GM12878 (cell line): ENCODE measurements around the gene S100P. TPM values are rescaled to one million over a fixed set of nuclear protein-coding genes. Genes with fewer than 3 reads are reported as not detected.

ENCODE experiments used
- ATAC-seq: fragments of 200-7000 bp; cut with Tn5 transposase; 3 replicates; pipeline ENCODE4 v1.9.1; 2020; ENCODE audit warnings: mild to moderate bottlenecking, moderate library complexity
- BruUV-seq: library from RNA; stranded (reverse); fragments of 400-500 nt; replicated peaks from 2 replicates; lab custom pipeline; 2021; lab: Mats Ljungman, UMichigan
- CTCF ChIA-PET: fragments of 300-600 bp; sonication (Branson Sonifier 250); formaldehyde crosslinking; extraction: SDS; loops from one replicate; lab custom pipeline; 2021; ENCODE audit warnings: inconsistent platforms; lab: Yijun Ruan, JAX
- POLR2A ChIA-PET: fragments of 350-600 bp; formaldehyde crosslinking; extraction: SDS; loops from one replicate; lab custom pipeline; 2021; ENCODE audit warnings: inconsistent platforms; lab: Charles Lee
- RAD21 ChIA-PET: fragments of 300-600 bp; sonication (Branson Sonifier 250); formaldehyde crosslinking; loops from one replicate; lab custom pipeline; 2023; ENCODE audit warnings: antibody characterized with exemption; ENCODE audit not compliant: unreplicated experiment; lab: Charles Lee
- SMC1A ChIA-PET: fragments of 300-600 bp; sonication (Branson Sonifier 250); formaldehyde crosslinking; loops from one replicate; lab custom pipeline; 2023; ENCODE audit not compliant: unreplicated experiment, uncharacterized antibody; lab: Charles Lee
- DNase-seq: peaks from one replicate; pipeline ENCODE4 v3.0.0-alpha.2; 2011; ENCODE audit warnings: low read depth, low spot score
- FAIRE-seq: peaks from 3 replicates; lab custom pipeline; 2011; peaks lifted over from hg19 to GRCh38; lab: Jason Lieb, UNC
- H2AFZ ChIP-seq: 2 replicates; pipeline ENCODE4 v1.6.0; 2011; ENCODE audit warnings: low read depth, low read length, control low read depth; ENCODE audit not compliant: control insufficient read depth
- H3K27ac ChIP-seq: 2 replicates; pipeline ENCODE4 v1.5.1; 2011; ENCODE audit warnings: control low read depth; ENCODE audit not compliant: control insufficient read depth, insufficient read depth
- H3K27me3 ChIP-seq, 2 experiments: replicated peaks in 1 of 2; 2 replicates each; pipeline versions ENCODE4 v1.6.0 to v1.6.1; 2011; ENCODE audit warnings: low read length in 1 of 2; ENCODE audit not compliant: control insufficient read depth in 2 of 2, insufficient read depth in 2 of 2
- H3K36me3 ChIP-seq, 2 experiments: 2 replicates each; pipeline ENCODE4 v1.5.1; 2011; ENCODE audit warnings: low read length in 1 of 2; ENCODE audit not compliant: control insufficient read depth in 2 of 2, insufficient read depth in 2 of 2
- H3K4me1 ChIP-seq: 2 replicates; pipeline ENCODE4 v1.6.1; 2011; ENCODE audit warnings: mild to moderate bottlenecking, low read length, moderate library complexity, mixed read lengths; ENCODE audit not compliant: control insufficient read depth, insufficient read depth
- H3K4me2 ChIP-seq: 2 replicates; pipeline ENCODE4 v1.6.0; 2011; ENCODE audit warnings: control low read depth; ENCODE audit not compliant: control insufficient read depth, insufficient read depth
- H3K4me3 ChIP-seq: fragments of 200-600 bp; sonication (generic); 2 replicates; pipeline ENCODE4 v1.5.1; 2016
- H3K79me2 ChIP-seq: 2 replicates; pipeline ENCODE4 v1.6.0; 2011; ENCODE audit warnings: low read length; ENCODE audit not compliant: control insufficient read depth, insufficient read depth
- H3K9ac ChIP-seq: 2 replicates; pipeline ENCODE4 v1.8.0; 2011; ENCODE audit warnings: low read length, control low read depth, mixed read lengths; ENCODE audit not compliant: control insufficient read depth, insufficient read depth
- H3K9me3 ChIP-seq: replicated peaks from 3 replicates; pipeline ENCODE4 v1.5.1; 2011; ENCODE audit warnings: mild to moderate bottlenecking, low read length; ENCODE audit not compliant: control insufficient read depth, insufficient read depth
- H4K20me1 ChIP-seq: 2 replicates; pipeline ENCODE4 v1.6.0; 2011; ENCODE audit not compliant: control insufficient read depth, insufficient read depth
- FOS ChIP-seq: IDR thresholded peaks from 3 replicates; pipeline ENCODE4 v1.6.1; 2011; ENCODE audit warnings: borderline replicate concordance; ENCODE audit not compliant: insufficient read length; ENCODE audit errors: extremely low read depth
- LARP7 ChIP-seq: fragments of 450-650 bp; IDR thresholded peaks from 2 replicates; pipeline ENCODE4 v1.6.1; 2017; ENCODE audit warnings: mild to moderate bottlenecking
- MEF2B ChIP-seq: fragments of 450-650 bp; IDR thresholded peaks from 2 replicates; pipeline ENCODE4 v1.6.1; 2018; ENCODE audit warnings: mild to moderate bottlenecking, moderate library complexity; ENCODE audit not compliant: partially characterized antibody, poor library complexity, severe bottlenecking
- MTA2 ChIP-seq: fragments of 450-650 bp; IDR thresholded peaks from 2 replicates; pipeline ENCODE4 v1.6.1; 2016; ENCODE audit warnings: low read depth, mild to moderate bottlenecking, moderate library complexity
- PML ChIP-seq: IDR thresholded peaks from 2 replicates; pipeline ENCODE4 v1.6.1; 2012; ENCODE audit warnings: low read length, inconsistent platforms
- POLR2A ChIP-seq: IDR thresholded peaks from 2 replicates; pipeline ENCODE4 v1.6.1; 2011; ENCODE audit warnings: low read depth, mild to moderate bottlenecking, low read length
- TCF7 ChIP-seq: IDR thresholded peaks from 2 replicates; pipeline ENCODE4 v1.6.1; 2014; ENCODE audit warnings: antibody characterized with exemption, borderline replicate concordance
- ZNF274 ChIP-seq: IDR thresholded peaks from one replicate; pipeline ENCODE4 v1.8.0; 2011; ENCODE audit not compliant: insufficient read length, insufficient read depth
- ZNF687 ChIP-seq: fragments of 450-650 bp; IDR thresholded peaks from 2 replicates; pipeline ENCODE4 v1.6.1; 2017; ENCODE audit warnings: mild to moderate bottlenecking, moderate library complexity
- WGBS: methylation state at CpG from one replicate; pipeline ENCODE4 v1.1.6; 2016; ENCODE audit warnings: low lambda C conversion rate; ENCODE audit not compliant: insufficient replicate concordance, insufficient coverage; ENCODE audit errors: missing lambda C conversion rate; 5-methylcytosine and 5-hydroxymethylcytosine counted together
- in situ Hi-C: fragments of 300-500 bp; cut with MboI; formaldehyde crosslinking; loops from 9 replicates; pipeline ENCODE4 v1.14.3; 2018; ENCODE audit warnings: mixed read lengths
- intact Hi-C: fragments of 100-400 bp; cut with micrococcal nuclease; formaldehyde crosslinking; loops from one replicate; pipeline ENCODE4 v1.14.2; 2022; ENCODE audit not compliant: unreplicated experiment
- polyA plus RNA-seq, 11 experiments: library from polyadenylated mRNA; depleted of rRNA in 4 of 11; unstranded in 6 of 11; stranded (reverse) in 5 of 11; fragments of >200 nt; fragmentation: Nextera tagmentation in 4 of 11; fragmentation: Illumina TruSeq in 1 of 11; extraction: Ambion mirVana in 4 of 11; extraction: Trizol in 1 of 11; gene quantifications; 1 replicate in 1 of 11; 2 replicates in 10 of 11; pipeline versions ENCODE4 v1.2.1 to v1.2.3, GENCODE V29; 2011 to 2016; ENCODE audit warnings: inconsistent platforms in 2 of 11, missing spikeins in 2 of 11, low read depth in 1 of 11
- total RNA-seq, 4 experiments: library from RNA; depleted of rRNA in 3 of 4; stranded (reverse); fragments of >200 nt in 3 of 4; fragmentation: Illumina TruSeq in 1 of 4; extraction: Trizol in 1 of 4; gene quantifications; 2 replicates each; pipeline versions ENCODE4 v1.2.1 to v1.2.3, GENCODE V29; 2013 to 2021
- TF ChIP-seq, protein P1 (sequence below): fragments of 450-650 bp; IDR thresholded peaks from 2 replicates; pipeline ENCODE4 v1.6.1; 2016; ENCODE audit warnings: mild to moderate bottlenecking
- TF ChIP-seq, protein P2 (sequence below): fragments of 450-650 bp; formaldehyde crosslinking; IDR thresholded peaks from 2 replicates; pipeline ENCODE4 v1.4.0; 2020; ENCODE audit warnings: mild to moderate bottlenecking, moderate library complexity
- TF ChIP-seq, protein P3 (sequence below): fragments of 450-650 bp; formaldehyde crosslinking; IDR thresholded peaks from 2 replicates; pipeline ENCODE4 v1.5.0; 2022; ENCODE audit warnings: mild to moderate bottlenecking, missing genetic modification characterization

Gene S100P
- total and polyA plus RNA-seq, 10 of the 15 experiments (the other 5 are each of a cell fraction or from before 2014, with no cell fraction given) = 0.90 TPM; not detected in 9

DNA sequence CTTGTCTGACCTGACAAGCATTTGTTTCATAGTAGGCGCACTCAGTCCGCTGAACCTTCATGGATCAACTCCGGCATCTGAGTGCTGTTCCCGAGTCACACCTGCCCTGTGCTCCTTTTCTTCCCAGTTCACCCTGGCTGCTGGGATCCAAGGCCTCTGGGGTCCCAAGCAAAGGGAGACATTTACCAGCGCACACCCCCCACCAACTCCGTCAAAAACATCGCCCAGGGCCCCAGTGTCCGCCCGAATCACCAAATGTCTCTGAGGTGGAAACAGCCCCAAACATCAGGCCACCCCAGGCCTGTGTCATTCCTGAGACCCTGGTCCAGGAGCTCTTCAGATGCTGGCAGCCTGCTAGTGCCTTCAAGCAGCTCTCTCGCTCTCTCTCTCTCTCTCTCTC, 27.4 kb downstream of the S100P start:
- Histone ChIP-seq H3K9ac (no peak overlapping the region), H3K4me3 (no peak overlapping the region), H3K27me3 (no peaks in the 10 kb centered on the region), H3K9me3 (no peaks in the 10 kb centered on the region), H4K20me1 (peaks cover 3% of the 10 kb centered on the region; the same call in 1 of the 2 replicates), H3K4me1 (peaks cover 7% of the 10 kb centered on the region), H3K27ac (no peak overlapping the region), H3K36me3 (no peaks in the 10 kb centered on the region), H2AFZ (no peak overlapping the region), H3K4me2 (no peak overlapping the region), H3K79me2 (peaks cover 17% of the 10 kb centered on the region)
- FAIRE-seq = no peak
- in situ Hi-C loops = loop anchor here (5.0 kb wide), 2 partner anchors 146 to 351 kb away; no protein-coding TSS in a partner anchor
- no TSS peak for BruUV-seq
- ChIA-PET POLR2A (interaction anchor here (1.5 to 2.8 kb wide), 2 partner anchors 152 to 348 kb away, joined by 3 to 14 read pairs; no protein-coding TSS in a partner anchor), CTCF (interaction anchor here (0.6 to 9.8 kb wide), 9 partner anchors 48 to 364 kb away, joined by 3 to 277 read pairs (median 13); partner anchors contain the start of gene GRPEL1), SMC1A (interaction anchor here (0.9 to 6.2 kb wide), 7 partner anchors 47 to 164 kb away, joined by 3 to 153 read pairs (median 3); no protein-coding TSS in a partner anchor), RAD21 (interaction anchor here (0.8 to 7.4 kb wide), 7 partner anchors 57 to 361 kb away, joined by 3 to 155 read pairs (median 5); no protein-coding TSS in a partner anchor)
- no peak for ATAC-seq
- intact Hi-C loops = no loop called here
- 72% methylated on average over 10 of the region's 10 CpGs for WGBS
- DNase-seq = no peak
- no peak for TF ChIP-seq MEF2B
- TF ChIP-seq ZNF274 = no peak
- TF ChIP-seq, protein P1, sequence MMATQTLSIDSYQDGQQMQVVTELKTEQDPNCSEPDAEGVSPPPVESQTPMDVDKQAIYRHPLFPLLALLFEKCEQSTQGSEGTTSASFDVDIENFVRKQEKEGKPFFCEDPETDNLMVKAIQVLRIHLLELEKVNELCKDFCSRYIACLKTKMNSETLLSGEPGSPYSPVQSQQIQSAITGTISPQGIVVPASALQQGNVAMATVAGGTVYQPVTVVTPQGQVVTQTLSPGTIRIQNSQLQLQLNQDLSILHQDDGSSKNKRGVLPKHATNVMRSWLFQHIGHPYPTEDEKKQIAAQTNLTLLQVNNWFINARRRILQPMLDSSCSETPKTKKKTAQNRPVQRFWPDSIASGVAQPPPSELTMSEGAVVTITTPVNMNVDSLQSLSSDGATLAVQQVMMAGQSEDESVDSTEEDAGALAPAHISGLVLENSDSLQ = no peak
- TF ChIP-seq LARP7 = no peak
- TF ChIP-seq, protein P2, sequence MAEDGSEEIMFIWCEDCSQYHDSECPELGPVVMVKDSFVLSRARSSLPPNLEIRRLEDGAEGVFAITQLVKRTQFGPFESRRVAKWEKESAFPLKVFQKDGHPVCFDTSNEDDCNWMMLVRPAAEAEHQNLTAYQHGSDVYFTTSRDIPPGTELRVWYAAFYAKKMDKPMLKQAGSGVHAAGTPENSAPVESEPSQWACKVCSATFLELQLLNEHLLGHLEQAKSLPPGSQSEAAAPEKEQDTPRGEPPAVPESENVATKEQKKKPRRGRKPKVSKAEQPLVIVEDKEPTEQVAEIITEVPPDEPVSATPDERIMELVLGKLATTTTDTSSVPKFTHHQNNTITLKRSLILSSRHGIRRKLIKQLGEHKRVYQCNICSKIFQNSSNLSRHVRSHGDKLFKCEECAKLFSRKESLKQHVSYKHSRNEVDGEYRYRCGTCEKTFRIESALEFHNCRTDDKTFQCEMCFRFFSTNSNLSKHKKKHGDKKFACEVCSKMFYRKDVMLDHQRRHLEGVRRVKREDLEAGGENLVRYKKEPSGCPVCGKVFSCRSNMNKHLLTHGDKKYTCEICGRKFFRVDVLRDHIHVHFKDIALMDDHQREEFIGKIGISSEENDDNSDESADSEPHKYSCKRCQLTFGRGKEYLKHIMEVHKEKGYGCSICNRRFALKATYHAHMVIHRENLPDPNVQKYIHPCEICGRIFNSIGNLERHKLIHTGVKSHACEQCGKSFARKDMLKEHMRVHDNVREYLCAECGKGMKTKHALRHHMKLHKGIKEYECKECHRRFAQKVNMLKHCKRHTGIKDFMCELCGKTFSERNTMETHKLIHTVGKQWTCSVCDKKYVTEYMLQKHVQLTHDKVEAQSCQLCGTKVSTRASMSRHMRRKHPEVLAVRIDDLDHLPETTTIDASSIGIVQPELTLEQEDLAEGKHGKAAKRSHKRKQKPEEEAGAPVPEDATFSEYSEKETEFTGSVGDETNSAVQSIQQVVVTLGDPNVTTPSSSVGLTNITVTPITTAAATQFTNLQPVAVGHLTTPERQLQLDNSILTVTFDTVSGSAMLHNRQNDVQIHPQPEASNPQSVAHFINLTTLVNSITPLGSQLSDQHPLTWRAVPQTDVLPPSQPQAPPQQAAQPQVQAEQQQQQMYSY (CRISPR knock-in tag) = no peak
- TF ChIP-seq, protein P3, sequence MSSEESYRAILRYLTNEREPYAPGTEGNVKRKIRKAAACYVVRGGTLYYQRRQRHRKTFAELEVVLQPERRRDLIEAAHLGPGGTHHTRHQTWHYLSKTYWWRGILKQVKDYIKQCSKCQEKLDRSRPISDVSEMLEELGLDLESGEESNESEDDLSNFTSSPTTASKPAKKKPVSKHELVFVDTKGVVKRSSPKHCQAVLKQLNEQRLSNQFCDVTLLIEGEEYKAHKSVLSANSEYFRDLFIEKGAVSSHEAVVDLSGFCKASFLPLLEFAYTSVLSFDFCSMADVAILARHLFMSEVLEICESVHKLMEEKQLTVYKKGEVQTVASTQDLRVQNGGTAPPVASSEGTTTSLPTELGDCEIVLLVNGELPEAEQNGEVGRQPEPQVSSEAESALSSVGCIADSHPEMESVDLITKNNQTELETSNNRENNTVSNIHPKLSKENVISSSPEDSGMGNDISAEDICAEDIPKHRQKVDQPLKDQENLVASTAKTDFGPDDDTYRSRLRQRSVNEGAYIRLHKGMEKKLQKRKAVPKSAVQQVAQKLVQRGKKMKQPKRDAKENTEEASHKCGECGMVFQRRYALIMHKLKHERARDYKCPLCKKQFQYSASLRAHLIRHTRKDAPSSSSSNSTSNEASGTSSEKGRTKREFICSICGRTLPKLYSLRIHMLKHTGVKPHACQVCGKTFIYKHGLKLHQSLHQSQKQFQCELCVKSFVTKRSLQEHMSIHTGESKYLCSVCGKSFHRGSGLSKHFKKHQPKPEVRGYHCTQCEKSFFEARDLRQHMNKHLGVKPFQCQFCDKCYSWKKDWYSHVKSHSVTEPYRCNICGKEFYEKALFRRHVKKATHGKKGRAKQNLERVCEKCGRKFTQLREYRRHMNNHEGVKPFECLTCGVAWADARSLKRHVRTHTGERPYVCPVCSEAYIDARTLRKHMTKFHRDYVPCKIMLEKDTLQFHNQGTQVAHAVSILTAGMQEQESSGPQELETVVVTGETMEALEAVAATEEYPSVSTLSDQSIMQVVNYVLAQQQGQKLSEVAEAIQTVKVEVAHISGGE (CRISPR knock-in tag) = no peak
- no peak for TF ChIP-seq FOS
- no peak for TF ChIP-seq POLR2A
- no peak for TF ChIP-seq PML
- no peak for TF ChIP-seq MTA2
- TF ChIP-seq TCF7 = no peak
- TF ChIP-seq ZNF687 = no peak
